Astrocyte (in vitro differentiated cells and primary cell): ENCODE results near the gene CLSTN3. TPM values are rescaled to one million over a fixed set of nuclear protein-coding genes. Genes with fewer than 3 reads are reported as not detected.

Source experiments
- DNase-seq: peaks from one replicate; pipeline ENCODE4 v3.0.0-alpha.2; 2010; ENCODE audit warnings: low read depth
- FAIRE-seq: peaks from 2 replicates; lab custom pipeline; 2011; peaks lifted over from hg19 to GRCh38; lab: Jason Lieb, UNC
- H2AFZ ChIP-seq: 2 replicates; pipeline ENCODE4 v1.6.0; 2012; ENCODE audit warnings: low read depth, low read length, inconsistent platforms
- H3K27ac ChIP-seq: 2 replicates; pipeline ENCODE4 v1.5.1; 2011; ENCODE audit warnings: low read depth, low read length, inconsistent platforms
- H3K27me3 ChIP-seq: 2 replicates; pipeline ENCODE4 v1.6.0; 2011; ENCODE audit warnings: low read length, inconsistent platforms; ENCODE audit not compliant: insufficient read depth
- H3K36me3 ChIP-seq: 2 replicates; pipeline ENCODE4 v1.5.1; 2011; ENCODE audit warnings: low read length, inconsistent platforms; ENCODE audit not compliant: insufficient read depth
- H3K4me1 ChIP-seq: 2 replicates; pipeline ENCODE4 v1.5.1; 2011; ENCODE audit warnings: low read length, inconsistent platforms; ENCODE audit not compliant: insufficient read depth
- H3K4me2 ChIP-seq: 2 replicates; pipeline ENCODE4 v1.6.0; 2012; ENCODE audit warnings: low read length, inconsistent platforms
- H3K4me3 ChIP-seq: 2 replicates; pipeline ENCODE4 v1.5.1; 2011; ENCODE audit warnings: low read depth, mild to moderate bottlenecking, low read length, inconsistent platforms; ENCODE audit not compliant: insufficient read depth
- H3K79me2 ChIP-seq: 2 replicates; pipeline ENCODE4 v1.6.0; 2012; ENCODE audit warnings: mild to moderate bottlenecking, low read length, inconsistent platforms; ENCODE audit not compliant: insufficient read depth
- H3K9ac ChIP-seq: 2 replicates; pipeline ENCODE4 v1.6.0; 2012; ENCODE audit warnings: mild to moderate bottlenecking, low read length, inconsistent platforms
- H3K9me3 ChIP-seq: 2 replicates; pipeline ENCODE4 v1.5.1; 2012; ENCODE audit warnings: low read depth, mild to moderate bottlenecking, low read length, inconsistent platforms; ENCODE audit not compliant: insufficient read depth
- H4K20me1 ChIP-seq: 2 replicates; pipeline ENCODE4 v1.6.0; 2012; ENCODE audit warnings: low read length, inconsistent platforms; ENCODE audit not compliant: insufficient read depth
- H3K27ac Mint-ChIP-seq: one replicate; pipeline ENCODE4 v1.8.0; 2021; ENCODE audit warnings: mild to moderate bottlenecking, mixed read lengths; ENCODE audit not compliant: unreplicated experiment
- H3K27me3 Mint-ChIP-seq: one replicate; pipeline ENCODE4 v1.8.0; 2021; ENCODE audit warnings: low read depth, mixed read lengths; ENCODE audit not compliant: unreplicated experiment
- H3K36me3 Mint-ChIP-seq: one replicate; pipeline ENCODE4 v1.8.0; 2021; ENCODE audit warnings: low read depth, mixed read lengths; ENCODE audit not compliant: unreplicated experiment
- H3K4me1 Mint-ChIP-seq: one replicate; pipeline ENCODE4 v1.8.0; 2021; ENCODE audit warnings: low read depth, mixed read lengths; ENCODE audit not compliant: unreplicated experiment
- H3K4me3 Mint-ChIP-seq: one replicate; pipeline ENCODE4 v1.8.0; 2021; ENCODE audit warnings: mild to moderate bottlenecking, moderate library complexity, mixed read lengths; ENCODE audit not compliant: unreplicated experiment
- H3K9me3 Mint-ChIP-seq: one replicate; pipeline ENCODE4 v1.8.0; 2021; ENCODE audit warnings: mild to moderate bottlenecking, mixed read lengths; ENCODE audit not compliant: unreplicated experiment
- EZH2 ChIP-seq: IDR thresholded peaks from 2 replicates; pipeline ENCODE4 v1.6.1; 2012; ENCODE audit warnings: mild to moderate bottlenecking, low read length, inconsistent platforms; ENCODE audit not compliant: insufficient read depth
- total RNA-seq: library from RNA; stranded (reverse); gene quantifications from 2 replicates; pipeline ENCODE4 v1.2.1, GENCODE V29; 2021
- TF ChIP-seq, protein P1 (sequence below): IDR thresholded peaks from 2 replicates; pipeline ENCODE4 v1.5.1; 2011; ENCODE audit warnings: low read depth, mild to moderate bottlenecking, inconsistent platforms, low read length, moderate library complexity; ENCODE audit not compliant: insufficient read depth

Gene CLSTN3
- total RNA-seq, 1 donor from 2014 or later = 29.6 TPM

DNA sequence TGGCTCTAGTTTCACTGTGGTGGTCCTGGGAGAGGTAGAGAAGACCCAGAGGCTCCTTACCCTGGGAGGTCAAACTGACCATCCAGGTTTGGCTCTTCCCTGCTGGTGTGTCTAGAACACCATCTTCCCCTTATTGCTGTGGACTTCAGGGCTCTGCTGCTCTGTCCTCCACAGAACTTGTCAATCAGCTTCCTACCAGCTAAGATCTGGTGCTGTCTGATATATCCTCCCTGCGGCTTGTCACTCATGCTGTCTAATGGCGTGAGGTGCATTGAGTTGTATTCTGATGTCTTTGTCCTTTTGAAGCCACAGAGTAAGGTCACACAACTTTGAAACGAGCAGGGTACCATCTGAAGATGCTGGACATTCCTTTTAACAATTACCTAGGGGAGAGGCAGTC, 14.0 kb upstream of the CLSTN3 start:
- Histone ChIP-seq H3K27ac (no peak overlapping the region), H3K4me1 (no peaks in the 10 kb centered on the region), H3K79me2 (no peaks in the 10 kb centered on the region), H3K4me3 (no peak overlapping the region), H3K36me3 (no peaks in the 10 kb centered on the region), H2AFZ (no peak overlapping the region), H3K4me2 (no peak overlapping the region), H3K9ac (no peak overlapping the region), H3K27me3 (no peaks in the 10 kb centered on the region), H3K9me3 (no peaks in the 10 kb centered on the region), H4K20me1 (peaks cover 3% of the 10 kb centered on the region)
- TF ChIP-seq, protein P1, sequence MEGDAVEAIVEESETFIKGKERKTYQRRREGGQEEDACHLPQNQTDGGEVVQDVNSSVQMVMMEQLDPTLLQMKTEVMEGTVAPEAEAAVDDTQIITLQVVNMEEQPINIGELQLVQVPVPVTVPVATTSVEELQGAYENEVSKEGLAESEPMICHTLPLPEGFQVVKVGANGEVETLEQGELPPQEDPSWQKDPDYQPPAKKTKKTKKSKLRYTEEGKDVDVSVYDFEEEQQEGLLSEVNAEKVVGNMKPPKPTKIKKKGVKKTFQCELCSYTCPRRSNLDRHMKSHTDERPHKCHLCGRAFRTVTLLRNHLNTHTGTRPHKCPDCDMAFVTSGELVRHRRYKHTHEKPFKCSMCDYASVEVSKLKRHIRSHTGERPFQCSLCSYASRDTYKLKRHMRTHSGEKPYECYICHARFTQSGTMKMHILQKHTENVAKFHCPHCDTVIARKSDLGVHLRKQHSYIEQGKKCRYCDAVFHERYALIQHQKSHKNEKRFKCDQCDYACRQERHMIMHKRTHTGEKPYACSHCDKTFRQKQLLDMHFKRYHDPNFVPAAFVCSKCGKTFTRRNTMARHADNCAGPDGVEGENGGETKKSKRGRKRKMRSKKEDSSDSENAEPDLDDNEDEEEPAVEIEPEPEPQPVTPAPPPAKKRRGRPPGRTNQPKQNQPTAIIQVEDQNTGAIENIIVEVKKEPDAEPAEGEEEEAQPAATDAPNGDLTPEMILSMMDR = no peak
- TF ChIP-seq EZH2 = no peak
- DNase-seq = no peak
- Mint-ChIP-seq H3K36me3 (peaks cover 12% of the 10 kb centered on the region), H3K4me1 (no peaks in the 10 kb centered on the region), H3K27ac (no peak overlapping the region), H3K27me3 (peaks cover 36% of the 10 kb centered on the region), H3K9me3 (no peaks in the 10 kb centered on the region), H3K4me3 (no peak overlapping the region)
- no peak for FAIRE-seq

DNA sequence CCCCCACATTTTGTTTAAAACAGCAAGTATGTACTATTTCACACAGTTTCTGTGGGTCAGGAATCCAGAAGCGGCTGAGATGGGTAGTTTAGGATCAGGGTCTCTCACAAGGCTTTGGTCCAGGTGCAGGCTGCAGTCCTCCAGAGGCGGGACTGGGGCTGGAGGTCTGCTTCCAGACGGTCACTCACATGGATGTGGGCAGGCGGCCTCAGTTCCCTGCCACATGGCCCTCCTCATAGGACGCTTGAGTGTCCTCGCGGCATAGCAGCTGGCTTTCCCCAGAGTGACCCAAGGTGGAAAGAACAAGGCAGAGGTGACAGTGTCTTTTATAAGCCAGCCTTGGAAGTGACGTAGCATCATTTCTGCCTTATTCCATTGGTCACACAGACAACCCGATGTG, 13.3 kb upstream of the CLSTN3 start:
- Mint-ChIP-seq H3K36me3 (peaks cover 12% of the 10 kb centered on the region), H3K4me1 (no peaks in the 10 kb centered on the region), H3K27me3 (peaks cover 36% of the 10 kb centered on the region), H3K9me3 (no peaks in the 10 kb centered on the region), H3K27ac (no peak overlapping the region), H3K4me3 (no peak overlapping the region)
- Histone ChIP-seq H4K20me1 (peaks cover 3% of the 10 kb centered on the region), H3K36me3 (no peaks in the 10 kb centered on the region), H3K9me3 (no peaks in the 10 kb centered on the region), H3K4me3 (no peak overlapping the region), H2AFZ (no peak overlapping the region), H3K9ac (no peak overlapping the region), H3K4me1 (no peaks in the 10 kb centered on the region), H3K27me3 (no peaks in the 10 kb centered on the region), H3K4me2 (no peak overlapping the region), H3K27ac (no peak overlapping the region), H3K79me2 (no peaks in the 10 kb centered on the region)
- FAIRE-seq = no peak
- no peak for DNase-seq
- TF ChIP-seq, protein P1 = no peak
- TF ChIP-seq EZH2 = no peak

DNA sequence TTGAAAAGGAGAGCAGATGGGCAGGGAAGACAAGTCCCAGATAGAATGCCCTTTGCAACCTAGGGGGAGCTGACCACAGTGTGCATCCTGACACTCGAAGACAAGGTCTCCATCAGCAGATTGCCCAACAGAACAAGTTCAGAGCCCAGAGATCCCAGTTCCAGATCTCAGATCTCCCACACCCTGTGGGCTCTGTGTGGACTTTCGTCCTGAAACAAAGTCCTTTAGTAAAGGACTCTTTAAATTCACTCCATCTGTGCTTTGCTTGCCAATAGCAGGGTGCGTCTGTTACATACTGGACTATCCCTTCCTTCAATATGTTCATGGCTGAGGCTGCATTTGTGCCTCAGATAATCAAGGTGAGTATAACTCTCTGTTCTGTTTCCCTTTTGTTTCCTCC, 12.5 kb upstream of the CLSTN3 start:
- Histone ChIP-seq H3K27ac (no peak overlapping the region), H3K9ac (no peak overlapping the region), H3K36me3 (no peaks in the 10 kb centered on the region), H3K9me3 (no peaks in the 10 kb centered on the region), H3K27me3 (no peaks in the 10 kb centered on the region), H2AFZ (no peak overlapping the region), H3K79me2 (no peaks in the 10 kb centered on the region), H4K20me1 (peaks cover 3% of the 10 kb centered on the region), H3K4me1 (no peaks in the 10 kb centered on the region), H3K4me2 (no peak overlapping the region), H3K4me3 (no peak overlapping the region)
- Mint-ChIP-seq H3K27ac (no peak overlapping the region), H3K36me3 (peaks cover 12% of the 10 kb centered on the region), H3K4me1 (no peaks in the 10 kb centered on the region), H3K27me3 (peaks cover 39% of the 10 kb centered on the region), H3K9me3 (no peaks in the 10 kb centered on the region), H3K4me3 (peak overlapping the region; percentile 45)
- no peak for DNase-seq
- no peak for TF ChIP-seq EZH2
- FAIRE-seq = no peak
